HAP-1 (cell line): Measurements from ENCODE around the gene TK2.

Experiments used
- DNase-seq, 2 experiments: peaks; one replicate each; pipeline ENCODE4 v3.0.0-alpha.2; 2016 to 2020; ENCODE audit warnings: low spot score in 2 of 2
- H3K27me3 ChIP-seq: fragments of 250-450 bp; sonication (Bioruptor Pico); 2 replicates; pipeline ENCODE4 v1.5.1; 2020; ENCODE audit warnings: low read depth, mild to moderate bottlenecking, moderate library complexity
- H3K36me3 ChIP-seq: fragments of 250-450 bp; sonication (Bioruptor Pico); replicated peaks from 2 replicates; pipeline ENCODE4 v1.5.1; 2020; ENCODE audit warnings: mild to moderate bottlenecking
- H3K4me1 ChIP-seq: fragments of 250-450 bp; sonication (Bioruptor Pico); 2 replicates; pipeline ENCODE4 v1.5.1; 2020; ENCODE audit warnings: mild to moderate bottlenecking
- H3K4me3 ChIP-seq: fragments of 250-450 bp; sonication (Bioruptor Pico); 2 replicates; pipeline ENCODE4 v1.5.1; 2020; ENCODE audit warnings: mild to moderate bottlenecking, moderate library complexity
- H3K9me3 ChIP-seq: fragments of 250-450 bp; sonication (Bioruptor Pico); 2 replicates; pipeline ENCODE4 v1.5.1; 2020; ENCODE audit warnings: mild to moderate bottlenecking, moderate library complexity
- in situ Hi-C: fragments of 300-500 bp; cut with MboI; formaldehyde crosslinking; loops from 3 replicates; pipeline ENCODE4 v1.14.3; 2020; ENCODE audit warnings: low sequenced_read_pairs, inconsistent platforms, mixed read lengths

Gene TK2

DNA sequence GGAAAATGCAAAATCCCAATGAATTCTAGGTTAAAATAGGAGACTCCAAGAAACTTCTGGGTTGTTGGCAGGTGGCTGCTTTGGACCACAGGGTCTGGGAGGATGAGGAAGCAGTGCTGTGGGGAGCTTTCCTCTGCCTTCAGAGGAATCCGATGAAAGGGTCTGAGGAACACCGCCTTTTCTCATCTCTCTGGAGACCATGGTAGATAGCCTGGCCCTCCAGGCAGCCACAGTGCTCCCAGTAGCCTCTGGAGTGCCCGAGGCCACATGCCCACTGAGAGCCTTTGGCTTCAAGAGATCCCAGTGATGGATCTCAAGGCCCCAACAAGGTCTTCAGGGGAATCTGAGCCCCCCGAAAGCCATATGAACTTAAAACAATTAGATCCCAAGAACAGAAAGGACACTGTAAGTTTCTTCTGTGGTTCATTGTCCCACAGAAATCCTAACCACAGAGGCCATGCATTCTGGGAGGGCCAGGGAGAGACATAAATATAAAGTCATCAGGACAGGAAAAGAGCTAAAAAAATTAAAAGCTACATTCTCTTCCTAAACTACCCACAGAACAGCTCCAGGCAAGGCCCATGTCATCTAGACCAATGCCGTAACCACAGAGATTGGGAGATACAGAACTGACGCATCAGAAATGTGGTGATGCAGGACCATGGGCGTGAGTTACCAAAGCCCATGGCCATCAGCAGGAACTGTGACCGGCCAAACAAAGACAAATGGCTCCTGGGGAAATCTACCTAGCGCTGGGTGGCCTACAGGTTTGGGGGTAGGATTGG lies 24.3 kb downstream of the TK2 start:
- no peak overlapping the region for H3K4me3 ChIP-seq
- no peaks in the 10 kb centered on the region for H3K4me1 ChIP-seq
- no peaks in the 10 kb centered on the region for H3K9me3 ChIP-seq
- in situ Hi-C loops = no loop called here
- peaks cover 3% of the 10 kb centered on the region; the same call in 1 of the 2 replicates for H3K36me3 ChIP-seq
- no peak for DNase-seq
- H3K27me3 ChIP-seq = no peaks in the 10 kb centered on the region

DNA sequence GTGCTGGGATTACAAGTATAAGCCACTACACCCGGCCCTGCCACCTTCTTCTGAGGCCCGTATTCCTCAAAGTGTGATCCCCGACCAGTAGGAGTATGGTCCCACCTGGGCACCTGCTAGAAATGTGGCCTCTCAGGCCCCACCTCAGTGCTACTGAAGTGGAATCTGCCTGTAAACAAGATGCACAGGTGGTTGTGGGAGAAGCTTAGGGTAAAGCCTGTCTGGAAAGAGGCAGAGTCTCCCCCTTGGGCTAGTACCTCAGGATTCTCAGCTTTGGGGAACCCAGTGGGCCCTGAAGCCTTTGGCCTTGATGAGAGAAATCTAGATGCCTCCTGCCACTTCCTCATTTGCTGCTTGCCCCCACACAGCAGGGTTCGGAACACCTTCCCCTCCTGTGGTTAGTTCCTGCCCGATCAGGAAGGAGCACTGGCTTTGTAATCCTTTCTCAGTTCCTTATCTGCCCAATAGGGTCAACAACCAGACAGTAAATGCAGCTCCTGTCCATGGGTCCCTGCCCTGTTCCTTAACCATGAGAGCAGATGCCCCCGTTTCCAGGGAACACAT lies 25.2 kb downstream of the TK2 start:
- Histone ChIP-seq H3K4me1 (no peaks in the 10 kb centered on the region), H3K9me3 (no peaks in the 10 kb centered on the region), H3K27me3 (no peaks in the 10 kb centered on the region), H3K4me3 (no peak overlapping the region), H3K36me3 (peaks cover 3% of the 10 kb centered on the region; the same call in 1 of the 2 replicates)
- DNase-seq = no peak
- in situ Hi-C loops = no loop called here

DNA sequence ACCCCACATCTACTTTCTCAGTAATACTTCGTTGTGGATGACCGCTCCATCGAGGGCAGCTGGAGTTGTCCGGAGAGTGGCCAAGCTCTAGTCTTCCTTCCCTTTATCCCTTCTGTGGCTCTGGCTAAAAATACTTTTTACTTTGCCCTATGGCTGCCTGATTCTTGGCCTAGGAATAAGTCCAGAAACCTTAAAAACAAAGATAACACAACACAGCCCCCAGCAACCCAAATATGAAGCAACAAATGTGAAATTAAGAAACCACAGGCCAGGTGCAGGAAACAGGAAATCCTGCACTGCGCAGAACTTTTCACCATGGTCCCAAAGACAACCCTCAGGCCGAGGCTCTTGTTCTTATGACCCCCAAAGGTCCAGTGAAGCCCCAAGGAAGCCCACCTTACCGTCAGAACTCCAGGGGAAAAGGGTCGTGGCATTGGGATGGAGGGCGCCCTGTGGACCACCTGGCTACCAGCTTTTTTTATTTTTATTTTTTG lies 26.0 kb downstream of the TK2 start:
- Histone ChIP-seq H3K4me1 (no peaks in the 10 kb centered on the region), H3K4me3 (no peak overlapping the region), H3K27me3 (no peaks in the 10 kb centered on the region), H3K9me3 (no peaks in the 10 kb centered on the region), H3K36me3 (peaks cover 3% of the 10 kb centered on the region; the same call in 1 of the 2 replicates)
- in situ Hi-C loops = no loop called here
- no peak for DNase-seq

DNA sequence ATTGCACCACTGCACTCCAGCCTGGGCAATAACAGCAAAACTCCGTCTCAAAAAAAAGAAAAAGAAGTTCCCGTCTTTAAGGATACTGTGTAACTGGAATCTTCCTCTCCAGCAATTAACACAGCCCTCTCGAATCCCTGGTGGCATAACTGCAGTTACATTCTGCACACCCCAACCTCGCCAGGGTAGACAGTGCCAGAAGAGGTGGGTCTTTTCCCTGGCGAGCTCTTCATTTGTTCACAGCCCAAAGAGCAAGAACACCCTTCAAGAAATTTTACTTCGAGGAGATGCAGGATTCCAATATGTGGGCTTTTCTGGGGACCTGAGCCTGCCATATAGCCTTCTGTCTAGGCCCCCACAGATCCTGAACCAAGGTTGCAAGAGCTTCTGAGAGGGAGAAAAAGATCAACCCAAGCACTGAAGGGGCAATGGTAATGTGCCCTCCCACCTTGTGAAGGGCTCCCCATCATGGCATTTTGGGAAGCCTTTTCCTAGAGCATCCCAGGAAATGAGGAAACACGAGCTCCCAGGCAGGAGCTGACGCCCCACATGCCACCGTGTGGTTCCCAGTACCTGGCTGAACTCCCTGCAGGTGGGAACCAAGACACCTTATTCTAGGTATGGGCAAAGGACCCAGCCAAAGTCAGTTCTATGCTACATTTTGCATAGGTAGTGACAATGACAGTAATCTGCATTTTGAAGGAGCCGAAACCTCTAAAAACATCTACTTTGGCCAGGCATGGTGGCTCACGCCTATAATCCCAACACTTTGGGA lies 26.9 kb downstream of the TK2 start:
- Histone ChIP-seq H3K9me3 (no peaks in the 10 kb centered on the region), H3K4me1 (no peaks in the 10 kb centered on the region), H3K27me3 (no peaks in the 10 kb centered on the region), H3K36me3 (no peaks in the 10 kb centered on the region), H3K4me3 (no peak overlapping the region)
- in situ Hi-C loops = no loop called here
- DNase-seq = no peak

DNA sequence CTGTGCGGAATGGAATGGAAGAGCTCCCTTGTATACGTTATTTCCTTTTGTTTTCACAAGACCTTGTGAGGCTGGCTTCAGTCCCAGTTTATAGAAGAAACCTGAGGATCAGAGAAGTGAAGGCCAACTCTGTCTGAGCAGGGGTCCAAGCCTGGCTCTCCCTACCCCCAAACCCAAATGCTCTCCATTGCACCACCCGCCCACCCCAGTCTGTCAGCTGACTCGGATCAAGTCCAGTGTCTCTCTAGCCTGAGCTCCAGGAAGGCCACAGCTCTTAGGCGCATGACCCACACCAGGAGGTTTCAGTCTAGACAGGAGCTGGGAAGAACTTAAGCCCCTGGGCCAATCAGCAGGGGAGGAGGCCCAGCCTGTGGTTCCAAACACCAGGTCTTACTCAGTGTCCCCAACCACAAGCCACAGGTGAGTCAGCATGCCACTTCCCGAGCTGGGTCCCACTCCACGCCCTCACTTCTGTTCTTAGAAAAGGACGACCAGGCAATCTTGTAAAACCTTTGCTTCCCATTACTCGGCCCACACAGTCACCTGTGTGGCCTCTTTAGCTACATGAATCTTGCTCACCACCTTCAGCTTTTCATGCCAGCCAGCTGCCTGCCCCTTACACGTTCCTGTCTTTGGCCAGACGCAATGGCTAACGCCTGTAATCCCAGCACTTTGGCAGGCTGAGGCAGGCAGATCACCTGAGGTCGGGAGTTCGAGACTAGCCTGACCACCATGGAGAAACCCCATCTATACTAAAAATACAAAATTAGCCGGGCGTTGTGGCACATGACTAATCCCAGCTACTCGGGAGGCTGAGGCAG lies 27.8 kb downstream of the TK2 start:
- no peaks in the 10 kb centered on the region for H3K27me3 ChIP-seq
- DNase-seq = no peak
- no peaks in the 10 kb centered on the region for H3K4me1 ChIP-seq
- in situ Hi-C loops = no loop called here
- no peaks in the 10 kb centered on the region for H3K9me3 ChIP-seq
- no peak overlapping the region for H3K4me3 ChIP-seq
- H3K36me3 ChIP-seq = no peaks in the 10 kb centered on the region

DNA sequence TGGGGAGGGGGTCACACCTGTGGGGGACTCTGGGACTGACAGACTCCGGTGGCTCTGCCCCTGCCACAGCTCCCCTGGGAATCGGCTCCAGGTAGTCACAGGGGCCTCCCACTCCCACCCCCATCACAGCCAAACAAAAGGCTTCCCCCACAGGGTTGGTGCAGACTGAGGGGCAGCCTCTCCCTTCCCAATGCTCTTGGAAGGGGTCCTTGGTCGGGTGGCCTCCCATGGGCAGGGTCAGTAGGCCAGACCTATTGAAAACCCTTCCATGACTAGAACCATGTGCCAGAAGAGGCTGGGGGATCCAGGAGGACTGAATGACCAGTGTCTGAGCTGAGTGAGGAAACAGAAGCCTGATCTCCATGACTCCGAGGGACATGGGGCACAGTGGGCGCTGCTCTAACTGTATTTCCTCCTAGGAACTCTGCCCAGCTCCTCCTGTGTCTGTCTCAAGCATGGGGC lies 28.6 kb downstream of the TK2 start:
- H3K4me1 ChIP-seq = no peaks in the 10 kb centered on the region
- no peaks in the 10 kb centered on the region for H3K36me3 ChIP-seq
- H3K27me3 ChIP-seq = no peaks in the 10 kb centered on the region
- in situ Hi-C loops = no loop called here
- no peaks in the 10 kb centered on the region for H3K9me3 ChIP-seq
- H3K4me3 ChIP-seq = no peak overlapping the region
- DNase-seq = no peak

DNA sequence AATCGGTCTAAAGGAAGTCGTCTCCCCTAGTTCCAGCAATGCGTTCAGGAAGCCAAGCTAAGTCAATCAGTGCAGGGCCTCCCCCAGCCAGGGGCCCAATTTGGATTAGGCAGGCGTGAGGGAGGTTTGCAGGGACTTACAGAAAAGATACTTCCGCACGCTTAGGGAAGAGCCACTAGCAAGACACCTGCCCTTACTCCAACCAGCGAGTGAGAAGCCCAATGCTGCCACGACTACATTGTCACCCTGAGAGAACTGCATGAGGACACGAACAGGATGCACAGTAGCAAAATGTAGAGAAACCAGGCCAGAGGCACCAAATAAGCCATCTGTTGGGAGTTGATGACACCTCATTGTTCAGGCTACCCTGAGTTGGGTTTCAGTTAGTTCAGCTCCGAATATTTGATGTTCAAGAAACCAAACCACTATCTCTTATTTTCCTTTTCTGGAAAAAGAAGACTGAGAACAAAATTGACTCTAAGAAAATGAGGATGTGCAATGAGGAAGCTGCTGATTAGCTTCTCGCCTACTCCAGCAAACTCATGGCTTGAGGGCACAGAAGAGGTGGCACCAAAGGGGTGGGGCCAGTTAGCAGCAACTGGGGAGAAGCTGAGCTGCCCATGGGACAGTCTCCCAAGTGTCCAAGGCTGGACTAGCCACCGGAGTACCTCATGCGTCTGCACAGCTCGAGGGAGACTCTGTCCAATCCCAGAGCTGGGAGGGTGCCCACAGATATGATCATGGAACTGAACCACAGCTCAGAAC lies 29.3 kb downstream of the TK2 start:
- H3K9me3 ChIP-seq = no peaks in the 10 kb centered on the region
- in situ Hi-C loops = no loop called here
- H3K4me1 ChIP-seq = no peaks in the 10 kb centered on the region
- H3K27me3 ChIP-seq = no peaks in the 10 kb centered on the region
- H3K4me3 ChIP-seq = no peak overlapping the region
- no peak for DNase-seq
- no peaks in the 10 kb centered on the region for H3K36me3 ChIP-seq

DNA sequence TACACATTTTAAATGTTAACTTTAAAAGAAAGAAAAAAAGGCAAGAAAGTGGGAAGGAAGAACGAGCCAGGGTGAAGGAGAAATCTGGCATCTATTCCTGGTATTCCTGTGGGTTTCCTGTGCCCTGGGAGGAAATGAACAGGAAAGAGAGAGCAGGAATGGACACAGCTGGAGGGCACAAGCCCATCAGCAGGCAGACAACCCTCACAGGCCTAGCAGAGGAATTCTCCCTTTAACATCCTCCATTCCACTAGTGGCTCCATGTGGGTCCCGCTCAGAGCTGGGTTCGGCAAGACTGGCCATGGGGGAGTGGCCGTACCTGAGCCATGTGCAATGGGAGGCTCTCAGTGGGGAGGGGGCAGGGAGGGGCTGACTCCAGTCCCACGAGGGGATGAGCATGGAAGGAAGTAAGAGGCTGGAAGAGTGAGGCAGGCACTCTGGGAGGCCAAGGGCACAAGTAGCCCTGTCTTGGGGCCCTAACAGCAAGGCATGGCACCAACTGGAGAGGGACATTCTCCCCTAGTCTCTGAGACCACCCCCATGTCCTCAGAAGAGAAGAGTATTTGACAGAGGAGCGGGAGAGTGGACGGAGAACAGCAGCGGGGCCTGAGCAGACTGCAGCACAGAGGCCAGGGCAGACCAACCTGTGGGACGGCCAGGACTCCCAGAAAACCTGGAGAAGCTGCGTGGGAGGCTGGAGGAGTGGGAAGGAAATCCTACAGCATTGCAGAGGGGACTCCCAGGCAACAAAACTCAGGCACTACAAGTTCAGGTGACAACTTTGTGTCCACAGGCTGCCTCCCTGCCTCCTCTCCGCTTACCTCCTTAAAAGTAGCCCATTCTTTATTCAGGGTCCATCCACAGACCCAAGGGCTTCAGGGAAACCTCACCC lies 30.2 kb downstream of the TK2 start:
- DNase-seq = no peak
- in situ Hi-C loops = no loop called here
- Histone ChIP-seq H3K4me3 (no peak overlapping the region), H3K4me1 (no peaks in the 10 kb centered on the region), H3K36me3 (no peaks in the 10 kb centered on the region), H3K9me3 (no peaks in the 10 kb centered on the region), H3K27me3 (no peaks in the 10 kb centered on the region)

DNA sequence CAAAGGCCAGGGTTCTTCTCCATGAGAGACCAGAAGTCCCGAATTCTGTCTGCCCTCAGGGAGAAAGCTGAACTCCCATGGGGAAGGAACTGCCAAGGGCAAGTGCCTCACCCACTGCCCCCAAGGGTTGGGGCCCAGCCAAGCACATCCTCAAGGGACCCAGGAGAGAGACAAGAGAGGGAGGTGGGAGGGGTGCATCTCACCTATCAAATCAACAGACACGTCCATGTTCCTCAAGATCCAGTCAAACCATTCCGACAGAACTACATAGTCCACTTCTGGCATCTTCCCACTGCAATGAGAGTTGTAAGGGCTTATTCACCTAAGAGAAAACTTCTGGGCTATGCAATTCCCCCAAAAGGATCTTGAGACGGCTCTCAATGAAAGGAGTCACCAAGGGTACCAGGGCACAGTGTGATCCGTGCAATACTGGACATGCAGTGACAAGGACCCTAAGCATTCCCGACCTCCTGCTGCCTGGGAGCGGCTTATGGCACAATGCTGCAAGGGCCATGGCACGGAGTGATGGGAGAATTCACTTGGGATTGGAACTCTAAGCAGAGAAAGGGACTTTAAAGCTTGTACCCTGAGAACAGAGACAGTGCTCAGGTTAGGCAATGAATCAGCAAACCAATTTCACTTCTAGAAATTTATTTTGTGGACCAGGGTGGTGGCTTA lies 32.2 kb downstream of the TK2 start:
- Histone ChIP-seq H3K4me3 (no peak overlapping the region), H3K4me1 (no peaks in the 10 kb centered on the region)
- in situ Hi-C loops = no loop called here

DNA sequence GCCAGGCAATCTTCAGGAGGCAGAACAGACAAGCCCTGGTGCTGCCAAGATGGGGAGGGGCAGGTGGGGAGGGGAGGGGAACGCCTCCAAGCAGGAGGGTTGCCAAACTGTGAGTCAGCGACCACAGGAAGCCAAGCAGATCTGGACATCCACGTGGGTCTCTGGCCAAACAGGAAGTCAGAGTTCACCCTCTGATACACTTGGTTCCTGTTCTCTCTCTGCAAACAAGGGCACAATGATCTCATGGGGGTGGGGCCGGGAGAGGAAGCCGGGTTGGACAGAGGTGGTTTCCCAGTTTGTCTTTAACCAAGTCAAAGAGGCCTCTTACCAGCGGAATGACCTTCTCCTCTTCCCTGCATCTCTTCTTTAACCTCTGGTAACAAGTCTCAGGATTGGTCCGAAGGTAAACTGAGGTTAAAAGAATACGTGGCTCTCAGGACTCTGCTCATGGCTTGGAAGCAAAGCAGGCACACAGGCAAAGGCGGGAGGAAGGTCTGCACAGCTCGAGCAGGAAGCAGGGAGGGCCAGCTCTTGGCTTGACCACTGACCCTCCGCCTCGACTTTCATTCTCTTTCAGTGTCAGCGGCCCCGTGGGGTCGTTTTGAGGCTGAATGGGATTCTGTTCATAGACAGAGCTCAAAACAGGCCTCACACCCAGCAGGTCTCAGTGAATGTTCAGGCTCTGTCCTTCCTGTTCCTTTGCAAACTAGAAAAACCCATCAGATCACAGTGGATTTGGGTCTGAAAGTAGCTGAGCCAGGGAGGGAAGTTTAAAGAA lies 32.9 kb downstream of the TK2 start:
- DNase-seq = no peak
- H3K27me3 ChIP-seq = no peaks in the 10 kb centered on the region
- H3K36me3 ChIP-seq = 0 out of 2 replicates have a peak, but pooled peaks cover 3% of the 10 kb centered on the region
- H3K9me3 ChIP-seq = no peaks in the 10 kb centered on the region
- H3K4me1 ChIP-seq = no peaks in the 10 kb centered on the region
- no peak overlapping the region for H3K4me3 ChIP-seq
- in situ Hi-C loops = no loop called here

More for the DNA sequence above, 32.2 kb downstream of the TK2 start:
- Histone ChIP-seq H3K27me3 (no peaks in the 10 kb centered on the region), H3K36me3 (no peaks in the 10 kb centered on the region), H3K9me3 (no peaks in the 10 kb centered on the region)
- DNase-seq = no peak

DNA sequence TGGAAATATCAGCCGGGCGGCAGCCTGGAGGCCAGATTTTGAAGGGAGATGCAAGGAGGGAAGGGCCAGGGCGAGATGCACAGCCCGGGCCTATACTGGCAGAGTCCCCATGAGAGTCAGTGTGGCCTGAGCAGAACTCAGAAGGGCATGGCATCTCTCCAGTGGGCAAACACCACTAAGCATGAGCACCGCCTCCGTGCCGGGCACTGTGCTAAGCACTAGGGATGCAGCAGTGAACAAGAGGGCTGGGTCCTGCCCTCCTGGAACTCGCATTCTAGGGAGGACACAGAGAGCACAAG lies 33.5 kb downstream of the TK2 start:
- no peaks in the 10 kb centered on the region for H3K4me1 ChIP-seq
- H3K4me3 ChIP-seq = no peak overlapping the region
- no peaks in the 10 kb centered on the region for H3K27me3 ChIP-seq
- in situ Hi-C loops = no loop called here
- 0 out of 2 replicates have a peak, but pooled peaks cover 6% of the 10 kb centered on the region for H3K36me3 ChIP-seq
- no peaks in the 10 kb centered on the region for H3K9me3 ChIP-seq
- no peak for DNase-seq
